GM23338 (cell line): ENCODE data around the gene C14orf180. TPM values are rescaled to one million over a fixed set of nuclear protein-coding genes. Genes with fewer than 3 reads are reported as not detected.

Experiments
- ATAC-seq: fragments of 200-7000 bp; cut with Tn5 transposase; 3 replicates; pipeline ENCODE4 v1.9.1; 2020
- DNase-seq: peaks from one replicate; pipeline ENCODE4 v3.0.0-alpha.2; 2015; ENCODE audit warnings: low spot score
- H2AFZ ChIP-seq: fragments of 200-600 bp; sonication (generic); 2 replicates; pipeline ENCODE4 v1.8.0; 2016; ENCODE audit warnings: antibody characterized with exemption, mild to moderate bottlenecking, moderate library complexity
- H3F3A ChIP-seq: fragments of 200-600 bp; sonication (generic); replicated peaks from 2 replicates; pipeline ENCODE4 v1.8.0; 2017; ENCODE audit warnings: antibody characterized with exemption, mixed run types, low read depth
- H3K27ac ChIP-seq: fragments of 200-600 bp; sonication (generic); 2 replicates; pipeline ENCODE4 v1.6.1; 2016; ENCODE audit warnings: low read depth
- H3K27me3 ChIP-seq: fragments of 200-600 bp; sonication (generic); 2 replicates; pipeline ENCODE4 v1.8.0; 2016; ENCODE audit warnings: mild to moderate bottlenecking, mixed run types, moderate library complexity; ENCODE audit not compliant: insufficient read depth
- H3K36me3 ChIP-seq: fragments of 200-600 bp; sonication (generic); 2 replicates; pipeline ENCODE4 v1.8.0; 2016; ENCODE audit warnings: mild to moderate bottlenecking; ENCODE audit not compliant: insufficient read depth
- H3K4me1 ChIP-seq: fragments of 200-600 bp; sonication (generic); 2 replicates; pipeline ENCODE4 v1.8.0; 2016; ENCODE audit warnings: mild to moderate bottlenecking, moderate library complexity; ENCODE audit not compliant: insufficient read depth
- H3K4me2 ChIP-seq: fragments of 200-600 bp; sonication (generic); 2 replicates; pipeline ENCODE4 v1.7.1; 2017; ENCODE audit warnings: mixed run types
- H3K4me3 ChIP-seq: fragments of 200-600 bp; sonication (generic); 2 replicates; pipeline ENCODE4 v1.6.1; 2016; ENCODE audit warnings: mixed run types
- H3K79me2 ChIP-seq: fragments of 200-600 bp; sonication (generic); replicated peaks from 2 replicates; pipeline ENCODE4 v1.8.0; 2017; ENCODE audit warnings: mild to moderate bottlenecking; ENCODE audit not compliant: insufficient read depth
- H3K9me2 ChIP-seq: fragments of 200-600 bp; sonication (generic); 2 replicates; pipeline ENCODE4 v1.8.0; 2017; ENCODE audit not compliant: insufficient read depth
- H4K20me1 ChIP-seq: fragments of 200-600 bp; sonication (generic); replicated peaks from 2 replicates; pipeline ENCODE4 v1.8.0; 2017; ENCODE audit warnings: mild to moderate bottlenecking; ENCODE audit not compliant: insufficient read depth
- H3K27ac Mint-ChIP-seq: 2 replicates; pipeline ENCODE4 v1.8.0; 2020; ENCODE audit warnings: inconsistent platforms, mild to moderate bottlenecking, moderate library complexity, mixed read lengths
- H3K27me3 Mint-ChIP-seq: 3 replicates; pipeline ENCODE4 v1.8.0; 2022; ENCODE audit warnings: low read depth, mild to moderate bottlenecking, moderate library complexity, mixed read lengths, inconsistent platforms; ENCODE audit not compliant: insufficient read depth, poor library complexity
- H3K36me3 Mint-ChIP-seq: 3 replicates; pipeline ENCODE4 v1.8.0; 2021; ENCODE audit warnings: low read depth, mild to moderate bottlenecking, inconsistent platforms, moderate library complexity, mixed read lengths
- H3K4me1 Mint-ChIP-seq: 3 replicates; pipeline ENCODE4 v1.8.0; 2020; ENCODE audit warnings: mild to moderate bottlenecking, inconsistent platforms, mixed read lengths
- H3K4me3 Mint-ChIP-seq: 3 replicates; pipeline ENCODE4 v1.8.0; 2021; ENCODE audit warnings: moderate library complexity, mild to moderate bottlenecking, inconsistent platforms, mixed read lengths
- H3K9me3 Mint-ChIP-seq: 3 replicates; pipeline ENCODE4 v1.8.0; 2020; ENCODE audit warnings: moderate library complexity, mild to moderate bottlenecking, inconsistent platforms, mixed read lengths
- CREB1 ChIP-seq: fragments of 250-450 bp; sonication (Bioruptor Pico); IDR thresholded peaks from 2 replicates; pipeline ENCODE4 v1.5.0; 2020; ENCODE audit warnings: low read depth, mild to moderate bottlenecking, moderate library complexity
- EZH2 ChIP-seq: fragments of 200-600 bp; sonication (generic); IDR thresholded peaks from one replicate; pipeline ENCODE4 v1.8.0; 2017; ENCODE audit warnings: antibody characterized with exemption, mild to moderate bottlenecking, low read depth; ENCODE audit not compliant: unreplicated experiment
- EZH2phosphoT487 ChIP-seq: fragments of 200-600 bp; sonication (generic); IDR thresholded peaks from one replicate; pipeline ENCODE4 v1.8.1; 2018; ENCODE audit warnings: antibody characterized with exemption; ENCODE audit not compliant: unreplicated experiment
- NANOG ChIP-seq: IDR thresholded peaks from 2 replicates; pipeline ENCODE4 v1.6.1; 2016; ENCODE audit warnings: antibody characterized with exemption, borderline replicate concordance
- POLR2AphosphoS5 ChIP-seq: IDR thresholded peaks from 2 replicates; pipeline ENCODE4 v1.6.1; 2016; ENCODE audit warnings: antibody characterized with exemption, low read depth
- REST ChIP-seq: IDR thresholded peaks from one replicate; pipeline ENCODE4 v1.6.1; 2018; ENCODE audit warnings: antibody characterized with exemption; ENCODE audit not compliant: unreplicated experiment
- ZNF114 ChIP-seq: fragments of 250-450 bp; sonication (Bioruptor Pico); IDR thresholded peaks from 2 replicates; pipeline ENCODE4 v1.5.0; 2020; ENCODE audit warnings: mild to moderate bottlenecking, moderate library complexity
- ZNF462 ChIP-seq: fragments of 250-450 bp; sonication (Bioruptor Pico); IDR thresholded peaks from 2 replicates; pipeline ENCODE4 v1.5.0; 2020; ENCODE audit warnings: mild to moderate bottlenecking, moderate library complexity
- polyA plus RNA-seq: library from polyadenylated mRNA; unstranded; fragments of >200 nt; fragmentation: Nextera tagmentation; extraction: Ambion mirVana; gene quantifications from 2 replicates; pipeline ENCODE4 v1.2.1, GENCODE V29; 2016
- total RNA-seq: library from RNA; depleted of rRNA; stranded (reverse); fragments of >200 nt; shearing (Covaris generic); gene quantifications from 2 replicates; pipeline ENCODE4 v1.2.3, GENCODE V29; 2014

Gene C14orf180
- total and polyA plus RNA-seq, 2 experiments from 2014 or later, result not detected

GRCh38 chr14:104577847-104578301 lies 1.7 kb upstream of the C14orf180 start:
- H3K36me3 ChIP-seq, result no peaks in the 10 kb centered on the region
- no peak overlapping the region for H3K4me2 ChIP-seq
- Mint-ChIP-seq H3K9me3 (no peaks in the 10 kb centered on the region), H3K27ac (no peak overlapping the region), H3K27me3 (peaks cover 3% of the 10 kb centered on the region), H3K36me3 (no peaks in the 10 kb centered on the region), H3K4me1 (peaks cover 2% of the 10 kb centered on the region; the same call in 2 of the 3 replicates), H3K4me3 (no peak overlapping the region)
- H3F3A ChIP-seq, result no peaks in the 10 kb centered on the region
- TF ChIP-seq POLR2AphosphoS5 (no peak), NANOG (no peak), EZH2 (no peak), EZH2phosphoT487 (no peak), CREB1 (CRISPR knock-in tag) (no peak), ZNF462 (CRISPR knock-in tag) (no peak), ZNF114 (CRISPR knock-in tag) (no peak), REST (no peak)
- no peak overlapping the region for H2AFZ ChIP-seq
- H3K79me2 ChIP-seq, result no peaks in the 10 kb centered on the region
- no peaks in the 10 kb centered on the region for H4K20me1 ChIP-seq
- H3K27me3 ChIP-seq, result no peaks in the 10 kb centered on the region
- H3K27ac ChIP-seq, result no peak overlapping the region
- no peaks in the 10 kb centered on the region for H3K4me1 ChIP-seq
- DNase-seq (no peak), ATAC-seq (no peak)
- no peaks in the 10 kb centered on the region for H3K9me2 ChIP-seq
- H3K4me3 ChIP-seq, result no peak overlapping the region
